Stimulated activated CD8-positive, alpha-beta memory T cell treated with anti-CD3 and anti-CD28 coated beads, Interleukin-7, amount 100 ng/mL, for 4 hours (primary cell): ENCODE measurements around the gene HSP90AB1.

Experiments
- DNase-seq, 2 donors: peaks; one replicate each; pipeline ENCODE4 v3.0.0-alpha.2; 2020; ENCODE audit warnings: low read depth in 2 of 2

Gene HSP90AB1

DNA sequence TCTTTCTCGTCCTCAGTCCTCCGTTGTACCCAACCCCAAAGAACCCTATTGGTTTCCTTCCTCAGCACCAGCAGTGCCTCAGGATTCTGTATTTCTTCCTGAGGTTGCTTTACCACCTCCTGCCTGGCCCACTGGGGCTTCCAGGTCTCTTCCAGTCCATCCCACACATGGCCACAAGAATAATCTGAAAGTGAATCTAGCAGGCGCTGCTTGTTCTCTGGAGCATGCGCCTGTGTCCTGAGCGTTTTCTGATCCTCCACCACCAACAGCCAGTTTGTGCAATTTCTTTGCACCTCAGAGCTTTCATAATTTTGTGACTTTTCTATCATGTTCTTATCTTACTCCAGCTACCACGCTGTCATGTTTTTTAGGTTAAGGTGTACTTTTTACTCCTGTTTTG, 11.6 kb upstream of the HSP90AB1 start:
- no peak for DNase-seq

- DNase-seq: no peak
These were observed 10.9 kb upstream of the HSP90AB1 start for GRCh38 chr6:44235891-44236516.

DNA sequence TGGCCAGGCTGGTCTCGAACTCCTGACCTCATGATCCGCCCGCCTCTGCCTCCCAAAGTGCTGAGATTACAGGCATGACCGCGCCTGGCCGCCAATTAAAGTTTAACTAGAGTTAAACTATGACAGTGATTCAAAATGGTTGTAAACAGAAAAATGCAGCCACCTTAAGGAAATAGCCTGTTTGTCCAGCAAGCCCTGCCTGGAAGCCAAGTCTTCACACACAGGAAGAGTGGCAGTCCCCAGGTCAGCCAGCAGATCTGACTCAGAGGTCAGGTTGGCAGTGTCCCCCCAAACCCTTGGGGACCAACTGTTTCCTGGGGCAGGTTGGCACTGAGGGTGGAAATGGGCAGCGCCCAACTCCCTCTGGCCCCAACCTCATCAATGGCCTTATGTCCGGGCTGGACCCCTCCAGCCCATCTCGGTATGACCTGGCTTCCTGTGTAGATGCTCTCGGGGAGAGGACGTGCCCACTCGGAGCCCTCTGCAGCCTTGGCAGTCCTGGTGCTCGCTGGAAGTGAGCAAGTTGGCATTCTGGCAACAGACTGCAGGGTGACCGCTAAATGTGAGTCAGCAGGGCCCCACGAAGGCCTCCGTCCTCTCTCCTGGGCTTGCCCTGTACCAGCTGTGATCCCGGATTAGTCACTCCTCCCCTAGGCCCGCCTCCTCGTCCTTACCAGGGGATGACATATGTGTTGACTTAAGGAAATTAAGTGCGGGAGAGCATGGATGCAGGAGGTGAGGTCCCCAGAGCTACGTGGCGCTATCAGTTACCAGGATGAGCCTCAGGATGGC, 9.7 kb upstream of the HSP90AB1 start:
- DNase-seq: peak; percentile 51 to 64

DNA sequence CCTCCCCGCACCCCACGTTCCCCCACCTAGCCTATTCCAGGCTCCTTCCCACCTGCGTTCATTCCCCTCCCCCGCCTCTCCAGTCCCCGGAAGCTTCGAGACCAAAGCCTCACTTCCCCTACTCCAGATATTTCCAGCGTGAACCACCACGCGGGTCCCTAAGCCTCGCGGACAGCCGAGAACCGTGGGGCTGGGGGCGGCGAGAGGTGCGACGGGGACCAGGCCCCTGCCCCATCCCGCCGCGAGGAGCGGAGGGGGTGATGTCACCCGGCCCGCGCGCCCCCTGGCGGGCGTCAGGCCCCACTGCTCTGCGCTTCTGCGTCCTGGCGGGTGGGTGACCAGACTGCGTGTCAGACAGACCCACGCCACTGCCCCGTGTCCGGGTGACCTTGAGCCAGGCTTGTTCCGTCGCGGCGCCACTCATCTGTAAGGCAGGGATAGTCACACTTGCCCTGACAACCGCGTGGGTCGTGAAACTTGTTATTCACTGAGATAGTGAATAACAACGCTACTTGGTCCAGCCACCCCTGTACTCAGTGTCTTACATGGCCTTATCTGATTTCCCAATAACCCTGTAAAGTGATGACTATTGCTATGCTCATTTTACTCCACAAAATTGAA, 9.0 kb upstream of the HSP90AB1 start:
- peak; percentile 35 to 70 for DNase-seq

- DNase-seq: no peak
These were observed 8.1 kb upstream of the HSP90AB1 start for GRCh38 chr6:44238687-44239350.

- DNase-seq: no peak
These were observed 3.6 kb upstream of the HSP90AB1 start for GRCh38 chr6:44243345-44243744.

DNA sequence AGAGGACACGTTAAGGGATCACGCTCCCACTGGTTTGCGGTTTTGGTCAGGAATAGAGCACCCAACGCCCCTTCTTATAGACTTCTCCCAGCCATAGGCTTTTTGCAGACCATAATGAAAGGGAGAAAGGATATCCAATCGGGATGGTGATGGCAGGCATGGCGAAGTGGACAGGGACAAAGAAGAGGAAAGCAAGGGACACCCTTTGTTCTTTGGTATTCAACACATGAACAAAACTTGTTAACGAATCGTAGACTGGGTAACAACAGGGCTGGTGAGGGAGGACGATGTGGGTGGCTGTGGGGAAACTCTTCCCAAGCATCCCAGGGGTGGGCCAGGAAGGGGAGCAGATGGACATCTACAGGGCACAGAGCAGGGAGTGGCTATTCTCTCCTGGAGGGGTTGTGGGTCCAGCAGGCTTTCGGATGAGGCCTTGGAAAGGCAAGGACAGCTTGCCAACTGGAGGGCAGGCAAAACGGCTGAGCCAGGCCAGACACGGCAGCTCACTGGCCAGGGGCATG, 1.4 kb upstream of the HSP90AB1 start:
- DNase-seq: no peak

DNA sequence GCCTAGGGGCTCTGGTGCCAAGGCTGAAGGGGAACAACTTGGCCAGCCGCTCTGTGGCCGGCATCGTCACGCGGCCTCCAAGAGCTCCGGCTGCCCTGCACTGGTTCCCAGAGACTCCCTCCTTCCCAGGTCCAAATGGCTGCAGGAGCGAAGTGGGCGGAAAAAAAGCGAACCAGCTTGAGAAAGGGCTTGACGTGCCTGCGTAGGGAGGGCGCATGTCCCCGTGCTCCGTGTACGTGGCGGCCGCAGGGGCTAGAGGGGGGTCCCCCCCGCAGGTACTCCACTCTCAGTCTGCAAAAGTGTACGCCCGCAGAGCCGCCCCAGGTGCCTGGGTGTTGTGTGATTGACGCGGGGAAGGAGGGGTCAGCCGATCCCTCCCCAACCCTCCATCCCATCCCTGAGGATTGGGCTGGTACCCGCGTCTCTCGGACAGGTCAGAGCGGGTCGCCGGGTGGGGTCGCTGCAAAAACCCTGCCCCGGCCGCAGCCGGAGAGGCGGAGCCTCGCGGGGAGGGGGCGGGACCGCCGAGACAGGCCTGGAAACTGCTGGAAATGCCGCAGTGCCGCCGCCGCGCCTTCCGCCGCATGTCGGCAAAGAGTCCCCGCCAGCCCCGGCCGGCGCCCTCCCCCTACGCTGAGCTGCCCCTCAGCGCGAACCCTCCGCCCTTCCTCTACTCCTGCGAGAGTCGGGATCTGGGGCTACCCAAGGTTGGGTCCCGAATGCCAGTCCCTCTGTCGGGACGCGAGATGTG, 814 bp upstream of the HSP90AB1 start:
- DNase-seq: peak; percentile 70 to 85

GRCh38 chr6:44247338-44248302, 719 bp downstream of the HSP90AB1 start:
- DNase-seq: peak; percentile 87 to 93

GRCh38 chr6:44248579-44248978, 1.7 kb downstream of the HSP90AB1 start:
- DNase-seq: no peak

DNA sequence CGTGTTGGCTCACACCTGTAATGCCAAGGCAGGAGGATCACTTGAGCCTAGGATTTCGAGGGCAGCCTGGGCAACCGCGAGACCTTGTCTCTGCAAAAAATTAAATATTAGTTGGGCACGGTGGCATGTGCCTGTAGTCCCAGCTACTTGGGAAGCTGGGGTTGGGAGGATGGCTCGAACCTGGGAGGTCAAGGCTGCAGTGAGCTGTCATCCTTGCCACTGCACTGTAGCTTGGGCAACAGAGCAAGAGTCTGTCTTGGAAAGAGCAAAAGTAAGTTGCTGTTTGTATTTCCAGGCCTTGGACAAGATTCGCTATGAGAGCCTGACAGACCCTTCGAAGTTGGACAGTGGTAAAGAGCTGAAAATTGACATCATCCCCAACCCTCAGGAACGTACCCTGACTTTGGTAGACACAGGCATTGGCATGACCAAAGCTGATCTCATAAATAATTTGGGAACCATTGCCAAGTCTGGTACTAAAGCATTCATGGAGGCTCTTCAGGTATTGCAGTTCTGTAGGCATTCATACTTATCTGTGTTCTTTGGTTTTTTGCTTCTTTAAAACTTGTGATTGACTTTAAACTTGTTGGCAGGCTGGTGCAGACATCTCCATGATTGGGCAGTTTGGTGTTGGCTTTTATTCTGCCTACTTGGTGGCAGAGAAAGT, 2.3 kb downstream of the HSP90AB1 start:
- no peak for DNase-seq

- no peak for DNase-seq
These were observed 3.3 kb downstream of the HSP90AB1 start for GRCh38 chr6:44250067-44250717.

GRCh38 chr6:44250718-44251123, 3.8 kb downstream of the HSP90AB1 start:
- DNase-seq: no peak

DNA sequence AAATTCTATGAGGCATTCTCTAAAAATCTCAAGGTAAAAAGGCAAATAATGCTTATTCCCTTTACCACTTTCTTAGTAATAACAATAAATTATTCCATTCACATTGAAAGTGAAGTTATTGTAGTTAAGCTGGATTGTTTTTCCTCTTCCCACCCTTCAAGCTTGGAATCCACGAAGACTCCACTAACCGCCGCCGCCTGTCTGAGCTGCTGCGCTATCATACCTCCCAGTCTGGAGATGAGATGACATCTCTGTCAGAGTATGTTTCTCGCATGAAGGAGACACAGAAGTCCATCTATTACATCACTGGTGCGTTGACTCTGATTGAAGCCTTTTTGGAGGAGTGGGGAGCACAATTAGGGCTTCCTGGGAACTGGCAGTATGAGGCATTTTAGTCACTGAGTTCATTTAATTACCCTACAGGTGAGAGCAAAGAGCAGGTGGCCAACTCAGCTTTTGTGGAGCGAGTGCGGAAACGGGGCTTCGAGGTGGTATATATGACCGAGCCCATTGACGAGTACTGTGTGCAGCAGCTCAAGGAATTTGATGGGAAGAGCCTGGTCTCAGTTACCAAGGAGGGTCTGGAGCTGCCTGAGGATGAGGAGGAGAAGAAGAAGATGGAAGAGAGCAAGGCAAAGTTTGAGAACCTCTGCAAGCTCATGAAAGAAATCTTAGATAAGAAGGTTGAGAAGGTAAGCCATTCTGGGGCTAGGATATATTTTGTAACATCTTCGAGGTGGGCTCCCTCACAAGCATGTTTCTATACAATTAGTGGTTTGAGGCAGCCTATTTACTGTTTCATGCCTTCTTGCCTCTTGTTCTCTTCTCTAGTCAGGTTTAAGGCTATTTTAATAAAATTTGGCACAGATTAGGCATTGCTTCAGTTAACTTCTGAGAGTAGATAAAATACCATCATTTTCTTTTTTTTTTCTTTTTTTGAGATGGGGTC, 4.9 kb downstream of the HSP90AB1 start:
- DNase-seq: no peak

- no peak for DNase-seq
These were observed 6.6 kb downstream of the HSP90AB1 start for GRCh38 chr6:44253307-44254101.

DNA sequence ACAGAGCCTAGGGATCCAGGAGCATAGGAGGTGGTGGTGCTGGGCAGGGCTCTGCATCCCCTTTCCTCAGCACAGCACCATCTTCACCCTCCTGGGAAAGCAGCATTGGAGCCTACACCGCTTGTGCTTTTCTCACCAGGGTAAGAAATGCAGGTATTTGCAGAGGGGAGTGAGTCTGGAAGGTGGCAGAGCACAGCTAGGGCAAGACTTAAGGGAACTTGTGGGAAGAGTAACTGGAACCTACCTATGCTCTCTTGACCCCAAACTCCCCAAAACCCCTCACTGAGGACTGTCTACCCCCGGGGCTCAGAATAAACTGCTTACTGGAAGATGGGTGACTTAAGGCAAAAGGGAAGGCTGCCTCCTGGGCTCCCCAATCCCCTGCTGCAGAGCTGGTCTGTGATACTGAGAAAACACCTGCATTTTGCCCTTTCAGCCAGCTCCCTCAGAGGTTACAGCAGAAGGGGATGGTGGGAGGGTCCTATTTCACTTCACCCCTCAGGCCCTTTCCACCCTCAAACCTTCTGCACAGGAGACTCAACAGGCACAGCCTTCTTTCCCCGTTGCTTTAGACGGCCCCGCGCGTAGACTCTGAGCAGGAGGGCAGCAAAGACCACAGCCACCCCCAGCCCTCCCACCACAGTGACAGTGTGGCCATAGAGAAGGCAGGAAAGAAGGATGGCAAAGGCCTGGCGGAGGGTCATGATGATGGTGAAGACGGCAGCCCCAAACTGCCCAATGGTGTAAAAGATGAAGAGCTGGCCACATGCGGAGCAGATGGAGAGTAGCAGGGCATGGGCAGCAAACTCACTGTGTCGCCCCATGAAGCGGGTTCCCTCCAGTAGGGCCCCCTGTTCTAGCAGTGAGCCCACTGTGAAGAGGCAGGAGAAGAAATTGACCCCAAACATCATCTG, 7.5 kb downstream of the HSP90AB1 start:
- no peak for DNase-seq
